Ureter (tissue), 1 donor: Measurements from ENCODE around the gene EFNA1. TPM values are rescaled to one million over a fixed set of nuclear protein-coding genes. Genes with fewer than 3 reads are reported as not detected.
A peak's percentile ranks its signal among the peaks of the same experiment; 100 is the strongest.

Experiments
- DNase-seq: peaks from one replicate; pipeline ENCODE4 v3.0.0-alpha.2; 2020; ENCODE audit warnings: low spot score
- total RNA-seq: library from RNA; stranded (reverse); gene quantifications from one replicate; pipeline ENCODE4 v1.2.4, GENCODE V29; 2023
- donor health status: DM: yes; HTN: yes; CAD: no.

The EFNA1 gene
- total RNA-seq, 1 donor from 2014 or later: 111 TPM

DNA sequence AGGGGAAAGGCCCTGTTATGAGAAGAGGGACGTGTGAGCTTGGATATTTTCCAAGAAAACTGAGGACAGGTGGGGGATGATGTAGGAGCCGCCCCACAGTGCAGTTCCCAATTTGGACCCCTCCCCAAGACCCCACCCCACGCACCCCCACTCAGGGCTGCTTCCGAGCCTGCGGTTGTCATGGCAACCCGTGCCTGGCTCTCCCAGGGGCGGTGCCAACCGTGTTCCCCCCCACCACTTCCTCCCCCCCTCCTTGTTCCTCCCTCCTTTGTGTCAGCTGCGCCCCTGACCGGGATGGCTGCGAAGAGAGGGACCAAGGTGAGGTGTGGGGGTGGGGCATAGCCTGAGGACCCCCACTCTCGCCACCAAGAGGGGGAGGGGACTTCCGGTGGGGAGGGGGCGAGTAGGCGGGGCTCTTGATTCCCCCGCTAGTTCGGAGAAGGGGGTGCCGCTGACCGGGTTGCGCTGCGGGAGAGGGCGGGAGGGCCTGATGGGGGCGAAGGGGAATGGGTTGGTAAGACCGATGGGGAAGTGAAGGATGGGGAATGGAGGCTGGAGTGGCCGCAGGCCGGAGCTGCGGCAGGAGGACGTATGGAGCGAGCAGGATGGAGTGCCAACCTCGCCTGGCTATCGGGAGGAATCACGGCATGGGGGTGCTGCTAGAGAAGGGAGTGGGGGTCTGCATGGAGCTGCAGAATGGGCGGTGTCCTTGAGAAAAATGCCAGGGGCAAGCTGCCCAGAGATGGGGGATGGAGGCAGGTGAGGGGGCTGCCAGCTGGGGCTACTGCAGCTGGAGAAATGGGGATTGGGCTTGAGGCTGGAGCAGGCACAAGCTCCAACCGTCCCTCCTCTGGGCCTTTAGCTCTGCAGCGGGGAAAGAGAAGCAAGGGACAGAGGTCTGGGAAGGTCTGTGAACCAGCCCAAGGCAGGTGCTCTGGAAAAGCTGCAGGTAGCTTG, 46.9 kb downstream of the EFNA1 start:
- DNase-seq: peak; percentile 45

DNA sequence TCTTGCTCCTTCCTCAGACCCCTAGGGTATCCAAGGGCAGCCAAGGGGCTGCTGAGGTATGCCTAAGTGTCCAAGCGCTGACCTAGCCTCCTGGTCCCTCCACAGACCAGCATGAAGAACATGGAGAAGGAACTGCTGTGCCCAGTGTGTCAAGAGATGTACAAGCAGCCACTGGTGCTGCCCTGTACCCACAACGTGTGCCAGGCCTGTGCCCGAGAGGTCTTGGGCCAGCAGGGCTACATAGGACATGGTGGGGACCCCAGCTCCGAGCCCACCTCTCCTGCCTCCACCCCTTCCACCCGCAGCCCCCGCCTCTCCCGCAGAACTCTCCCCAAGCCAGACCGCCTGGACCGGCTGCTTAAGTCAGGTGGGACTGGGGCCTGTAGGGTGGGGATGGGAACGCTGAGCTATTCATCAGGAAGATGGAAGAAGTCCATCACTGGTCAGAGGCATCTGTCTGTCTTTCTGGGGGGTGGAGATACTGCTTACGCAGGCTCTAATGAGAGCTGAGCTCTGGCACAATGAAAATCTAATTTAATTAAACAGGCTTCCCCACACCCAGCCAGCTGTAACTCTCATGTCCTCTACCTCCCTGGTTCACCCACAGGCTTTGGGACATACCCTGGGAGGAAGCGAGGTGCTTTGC, 47.7 kb downstream of the EFNA1 start:
- DNase-seq: peak; percentile 46

DNA sequence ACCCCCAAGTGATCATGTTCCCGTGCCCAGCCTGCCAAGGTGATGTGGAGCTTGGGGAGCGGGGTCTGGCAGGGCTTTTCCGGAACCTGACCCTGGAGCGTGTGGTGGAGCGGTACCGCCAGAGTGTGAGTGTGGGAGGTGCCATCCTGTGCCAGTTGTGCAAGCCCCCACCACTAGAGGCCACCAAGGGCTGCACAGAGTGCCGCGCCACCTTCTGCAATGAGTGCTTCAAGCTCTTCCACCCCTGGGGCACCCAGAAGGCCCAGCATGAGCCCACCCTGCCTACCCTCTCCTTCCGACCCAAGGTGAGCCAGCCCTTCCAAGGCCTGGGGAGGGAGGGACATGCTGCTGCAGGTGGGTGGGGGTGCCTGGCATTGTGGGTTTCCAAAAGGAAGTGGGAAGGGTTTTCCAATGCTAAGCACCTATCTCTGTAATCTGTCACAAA, 48.3 kb downstream of the EFNA1 start:
- peak; percentile 43 for DNase-seq

DNA sequence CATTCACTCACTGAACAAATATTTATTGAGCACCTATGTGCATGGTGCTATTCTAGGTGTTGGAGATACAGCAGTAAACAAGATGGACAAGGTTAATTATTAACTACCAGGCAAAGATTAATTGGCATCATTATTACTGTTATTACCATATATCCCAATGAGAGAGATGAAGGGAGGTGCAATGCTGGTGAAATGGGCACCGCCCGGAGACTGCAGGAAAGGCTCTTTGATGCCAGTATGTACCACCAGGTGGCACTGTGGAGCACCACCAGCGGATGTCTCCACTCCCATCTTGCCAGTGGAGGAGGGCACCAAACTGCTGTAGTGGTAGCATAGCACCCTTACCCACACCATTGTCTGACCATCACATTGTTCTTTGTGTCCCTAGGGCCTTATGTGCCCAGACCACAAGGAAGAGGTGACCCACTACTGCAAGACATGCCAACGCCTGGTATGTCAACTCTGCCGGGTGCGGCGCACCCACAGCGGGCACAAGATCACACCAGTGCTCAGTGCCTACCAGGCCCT, 48.9 kb downstream of the EFNA1 start:
- DNase-seq: peak; percentile 91

DNA sequence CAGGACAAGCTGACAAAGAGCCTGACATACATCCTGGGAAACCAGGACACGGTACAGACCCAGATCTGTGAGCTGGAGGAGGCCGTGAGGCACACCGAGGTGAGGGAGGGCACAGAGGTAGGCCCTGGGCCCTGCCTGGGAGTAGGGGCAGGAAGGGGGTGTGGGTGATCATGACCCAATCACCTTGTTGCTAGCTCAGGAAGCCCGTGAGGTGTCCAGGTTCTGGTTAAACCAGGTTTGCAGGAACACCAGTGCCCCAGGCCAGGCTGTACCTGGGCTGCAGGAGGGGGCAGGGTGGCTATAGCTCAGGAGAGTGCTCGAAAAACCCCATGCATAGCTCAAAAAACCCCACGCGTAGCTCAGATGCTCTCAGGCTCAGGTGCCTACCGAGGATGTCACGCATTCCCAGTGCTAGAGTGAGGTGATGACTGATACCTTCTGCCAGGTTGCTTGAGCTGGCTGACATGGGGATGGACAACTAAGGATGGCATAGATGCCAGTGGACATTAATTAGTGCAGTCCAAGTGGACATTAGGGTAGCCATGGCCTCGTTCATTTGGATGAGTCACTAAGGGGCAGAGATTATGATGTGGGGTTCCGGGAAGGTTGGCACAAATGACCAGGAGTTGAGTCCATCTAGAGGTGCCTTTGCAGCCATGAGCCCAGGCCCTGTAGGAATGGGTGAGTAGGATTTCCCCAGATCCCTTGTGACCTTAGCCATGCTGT, 49.7 kb downstream of the EFNA1 start:
- DNase-seq: peak; percentile 77

DNA sequence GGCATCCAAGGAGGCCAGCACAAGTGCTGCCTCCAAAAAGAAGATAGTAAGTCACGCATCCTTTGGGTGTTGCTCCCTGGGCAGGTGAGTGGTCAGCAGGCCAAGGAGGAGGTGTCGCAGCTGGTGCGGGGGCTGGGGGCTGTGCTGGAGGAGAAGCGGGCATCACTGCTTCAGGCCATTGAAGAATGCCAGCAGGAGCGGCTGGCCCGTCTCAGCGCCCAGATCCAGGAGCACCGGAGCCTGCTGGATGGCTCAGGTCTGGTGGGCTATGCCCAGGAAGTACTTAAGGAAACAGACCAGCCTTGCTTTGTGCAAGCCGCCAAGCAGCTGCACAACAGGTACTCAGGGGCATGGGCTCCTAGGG, 50.2 kb downstream of the EFNA1 start:
- DNase-seq: peak; percentile 42

DNA sequence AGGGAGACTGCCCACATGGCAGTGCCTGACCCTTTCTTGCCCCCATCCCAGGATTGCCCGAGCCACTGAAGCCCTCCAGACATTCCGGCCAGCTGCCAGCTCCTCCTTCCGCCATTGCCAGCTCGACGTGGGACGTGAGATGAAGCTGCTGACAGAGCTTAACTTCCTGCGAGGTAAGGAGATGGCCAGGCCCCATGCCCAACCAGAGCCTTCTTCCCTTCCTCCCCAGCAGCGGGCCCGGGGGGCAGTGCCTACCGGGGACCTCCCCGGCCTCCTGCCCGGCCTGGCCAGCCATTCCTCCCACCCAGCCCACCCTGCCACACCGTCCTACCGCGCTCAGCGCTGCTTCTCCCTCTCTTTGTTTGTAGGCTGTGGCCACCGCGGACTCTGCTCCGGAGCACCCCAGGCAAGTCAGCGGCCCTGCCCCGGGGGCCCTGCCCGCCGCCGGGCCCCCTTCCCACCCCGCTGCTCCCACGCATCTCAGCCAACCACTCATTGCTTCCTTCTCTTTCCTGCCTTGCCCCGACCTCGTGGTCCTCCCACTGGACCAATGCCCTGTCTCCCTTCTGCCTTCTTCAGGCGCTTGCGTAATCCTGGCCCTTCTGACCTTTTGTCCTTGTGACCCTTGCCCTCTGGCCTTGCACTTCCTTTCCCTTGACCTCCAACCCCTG, 50.9 kb downstream of the EFNA1 start:
- peak; percentile 44 for DNase-seq

DNA sequence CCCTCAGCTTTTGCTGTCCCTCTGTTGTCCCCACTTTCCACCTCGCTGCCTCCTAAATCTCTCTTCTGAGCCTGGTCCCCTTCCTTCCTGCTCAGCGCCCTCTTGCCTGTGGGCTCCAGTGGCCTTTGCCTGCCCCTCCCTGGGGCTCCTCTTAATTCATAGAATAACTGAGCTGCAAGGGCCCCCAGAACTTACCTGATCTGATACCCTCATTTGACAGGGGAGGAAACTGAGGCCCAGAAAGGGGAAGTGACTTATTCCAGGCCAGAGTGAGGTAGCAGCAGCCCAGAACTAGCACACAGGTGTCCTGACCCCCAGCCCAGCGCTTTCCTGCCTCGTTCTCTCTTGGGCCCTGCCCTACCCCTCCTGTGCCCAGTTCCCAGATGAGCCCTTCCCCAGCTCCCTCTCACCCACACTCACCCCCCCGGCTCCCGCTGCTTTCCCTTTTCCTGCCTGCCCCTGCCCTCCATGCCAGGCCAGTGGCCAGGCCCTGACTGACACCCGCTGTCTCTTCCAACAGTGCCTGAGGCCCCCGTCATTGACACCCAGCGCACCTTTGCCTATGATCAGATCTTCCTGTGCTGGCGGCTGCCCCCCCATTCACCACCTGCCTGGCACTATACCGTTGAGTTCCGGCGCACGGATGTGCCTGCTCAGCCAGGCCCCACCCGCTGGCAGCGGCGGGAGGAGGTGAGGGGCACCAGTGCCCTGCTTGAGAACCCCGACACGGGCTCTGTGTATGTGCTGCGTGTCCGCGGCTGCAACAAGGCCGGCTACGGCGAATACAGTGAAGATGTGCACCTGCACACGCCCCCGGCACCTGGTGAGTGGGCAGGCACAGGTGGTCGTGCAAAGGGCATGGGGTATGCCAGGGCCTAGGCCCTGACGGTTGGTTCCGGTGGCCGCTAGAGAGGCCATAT, 51.7 kb downstream of the EFNA1 start:
- DNase-seq: peak; percentile 45

DNA sequence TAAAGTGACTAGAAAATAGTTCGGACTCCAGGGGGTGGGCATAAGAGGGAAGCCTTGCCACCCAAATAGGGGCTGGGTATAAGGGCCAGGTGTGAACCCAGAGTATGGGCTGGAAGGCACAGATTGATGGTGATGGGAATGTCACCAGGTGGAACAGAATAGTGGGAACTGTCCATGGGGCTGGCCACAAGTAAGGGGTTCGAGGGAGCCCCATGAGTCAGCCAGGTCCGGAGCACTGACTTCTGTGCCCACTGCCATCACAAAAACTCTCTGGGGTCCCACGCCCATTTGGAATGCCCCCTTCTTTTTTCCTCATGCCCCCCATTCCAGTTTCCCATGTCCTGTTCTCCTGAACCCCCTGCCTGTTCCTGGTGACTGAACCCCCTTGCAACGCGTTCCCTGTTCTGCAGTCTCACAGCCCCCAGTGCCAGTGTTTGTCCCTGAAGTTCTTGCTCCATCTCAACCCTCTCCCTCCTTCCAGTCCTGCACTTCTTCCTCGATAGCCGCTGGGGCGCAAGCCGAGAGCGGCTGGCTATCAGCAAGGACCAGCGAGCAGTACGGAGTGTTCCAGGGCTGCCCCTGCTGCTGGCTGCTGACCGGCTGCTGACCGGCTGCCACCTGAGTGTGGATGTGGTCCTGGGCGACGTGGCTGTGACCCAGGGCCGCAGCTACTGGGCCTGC, 53.8 kb downstream of the EFNA1 start:
- DNase-seq: no peak

DNA sequence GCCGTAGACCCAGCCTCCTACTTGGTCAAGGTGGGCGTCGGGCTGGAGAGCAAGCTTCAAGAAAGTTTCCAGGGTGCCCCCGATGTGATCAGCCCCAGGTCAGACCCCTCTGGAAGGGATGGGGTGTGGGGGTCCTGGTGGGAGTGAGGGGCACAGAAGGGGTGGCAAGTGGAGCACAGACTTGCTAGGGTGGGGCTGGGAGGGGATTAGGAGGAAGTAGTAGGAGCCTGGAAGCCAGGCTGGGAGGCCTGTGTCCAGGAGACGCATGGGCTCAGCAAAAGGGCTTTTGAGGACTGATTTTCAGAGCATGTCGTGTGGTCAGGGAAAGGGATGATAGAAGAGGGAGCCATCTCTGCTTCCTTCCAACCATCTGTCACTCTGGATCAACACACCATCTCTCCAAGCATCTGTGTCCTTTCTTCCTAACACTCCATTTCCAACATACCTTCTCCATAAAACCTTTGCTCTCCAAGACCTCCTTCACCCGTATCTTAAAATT, 54.4 kb downstream of the EFNA1 start:
- DNase-seq: no peak

DNA sequence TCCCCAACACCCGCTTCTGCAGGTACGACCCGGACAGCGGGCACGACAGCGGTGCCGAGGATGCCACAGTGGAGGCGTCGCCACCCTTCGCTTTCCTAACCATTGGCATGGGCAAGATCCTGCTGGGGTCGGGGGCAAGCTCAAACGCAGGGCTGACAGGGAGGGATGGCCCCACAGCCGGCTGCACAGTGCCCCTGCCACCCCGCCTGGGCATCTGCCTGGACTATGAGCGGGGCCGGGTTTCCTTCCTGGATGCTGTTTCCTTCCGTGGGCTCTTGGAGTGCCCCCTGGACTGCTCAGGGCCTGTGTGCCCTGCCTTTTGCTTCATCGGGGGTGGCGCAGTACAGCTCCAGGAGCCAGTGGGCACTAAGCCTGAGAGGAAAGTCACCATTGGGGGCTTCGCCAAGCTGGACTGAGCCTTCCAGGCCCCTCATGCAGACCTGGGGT, 56.1 kb downstream of the EFNA1 start:
- DNase-seq: no peak

DNA sequence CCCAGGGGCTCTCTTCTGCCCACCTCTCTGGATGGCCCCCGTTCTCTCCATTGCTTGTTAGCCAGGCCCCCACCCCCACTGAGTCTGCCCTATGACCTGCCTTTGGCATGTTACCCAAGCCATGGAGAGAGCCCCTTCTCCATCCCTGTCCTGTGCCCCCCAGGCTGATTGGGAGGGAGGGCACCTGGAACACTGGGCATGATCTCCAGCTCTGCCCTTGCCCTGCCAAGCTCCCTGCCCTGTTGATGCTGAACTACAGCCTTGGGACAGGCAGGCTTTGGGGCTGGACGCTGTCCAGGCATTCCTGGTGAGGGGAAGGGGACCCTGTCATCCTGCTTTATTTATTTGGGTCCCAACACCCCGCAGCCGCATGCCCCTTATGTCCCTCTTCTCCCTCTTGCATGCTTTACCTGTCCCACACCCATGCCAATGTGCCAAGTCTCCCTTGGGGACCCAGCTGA, 56.7 kb downstream of the EFNA1 start:
- DNase-seq: no peak

Other genes with a start within 250 kb of the EFNA1 start
- gene PMVK, start 191.2 kb upstream of the EFNA1 start, total RNA-seq: 41.8 TPM
- 71.2 TPM for gene PBXIP1, start 171.8 kb upstream of the EFNA1 start, total RNA-seq
- 35.8 TPM for gene PYGO2, start 166.1 kb upstream of the EFNA1 start, total RNA-seq
- 216 TPM for gene SHC1, start 157.1 kb upstream of the EFNA1 start, total RNA-seq
- 24.8 TPM for gene CKS1B, start 153.2 kb upstream of the EFNA1 start, total RNA-seq
- gene FLAD1, start 144.5 kb upstream of the EFNA1 start, total RNA-seq: 48.3 TPM
- 0.94 TPM for gene LENEP, start 134.3 kb upstream of the EFNA1 start, total RNA-seq
- 92.8 TPM for gene ZBTB7B, start 125.1 kb upstream of the EFNA1 start, total RNA-seq
- gene DCST2, start 94.1 kb upstream of the EFNA1 start, total RNA-seq: 1.2 TPM
- not detected for gene DCST1, start 94.1 kb upstream of the EFNA1 start, total RNA-seq
- gene ADAM15, start 76.6 kb upstream of the EFNA1 start, total RNA-seq: 152 TPM
- 11.2 TPM for gene EFNA4, start 64.1 kb upstream of the EFNA1 start, total RNA-seq
- 1.1 TPM for gene EFNA3, start 49.0 kb upstream of the EFNA1 start, total RNA-seq
- gene SLC50A1, start 8.0 kb downstream of the EFNA1 start, total RNA-seq: 63.4 TPM
- 75.4 TPM for gene DPM3, start 12.7 kb downstream of the EFNA1 start, total RNA-seq
- gene KRTCAP2, start 45.4 kb downstream of the EFNA1 start, total RNA-seq: 293 TPM
- gene TRIM46, start 46.0 kb downstream of the EFNA1 start, total RNA-seq: 1.6 TPM
- 54.6 TPM for gene THBS3, start 80.0 kb downstream of the EFNA1 start, total RNA-seq
- 31.6 TPM for gene MTX1, start 80.8 kb downstream of the EFNA1 start, total RNA-seq
- 21.8 TPM for gene ENTREP3, start 127.6 kb downstream of the EFNA1 start, total RNA-seq
- 62.6 TPM for gene SCAMP3, start 134.5 kb downstream of the EFNA1 start, total RNA-seq
- gene CLK2, start 145.6 kb downstream of the EFNA1 start, total RNA-seq: 80.5 TPM
- gene HCN3, start 149.6 kb downstream of the EFNA1 start, total RNA-seq: 4.7 TPM
- not detected for gene PKLR, start 173.6 kb downstream of the EFNA1 start, total RNA-seq
- gene FDPS, start 181.0 kb downstream of the EFNA1 start, total RNA-seq: 124 TPM
- 31.4 TPM for gene RUSC1, start 193.0 kb downstream of the EFNA1 start, total RNA-seq